ENCODE data around the gene SLC25A26.
A peak's percentile ranks its signal among the peaks of the same experiment; 100 is the strongest.

The SLC25A26 gene

DNA sequence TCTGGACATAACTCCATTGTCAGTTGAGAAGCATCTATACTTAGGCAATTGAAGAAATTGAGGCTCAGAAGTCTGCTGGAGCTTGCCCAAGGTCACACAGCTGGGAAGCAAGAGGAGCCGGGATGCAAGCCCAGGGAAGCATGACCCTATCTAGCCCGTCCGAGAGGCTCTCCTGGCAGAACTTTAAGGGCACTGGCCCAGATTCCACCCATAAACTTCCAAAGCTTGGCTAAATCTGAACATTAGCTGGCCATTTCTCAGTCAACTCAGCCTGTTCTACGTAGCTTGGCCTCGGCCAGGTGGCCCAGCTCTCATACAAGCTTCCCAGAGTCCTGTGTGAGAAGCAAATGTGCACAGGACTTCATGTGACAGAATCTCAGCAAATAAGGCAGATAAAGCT lies 204.2 kb downstream of the SLC25A26 start:
- TF ChIP-seq ZFX (IDR thresholded peaks at IDR 0.05): no peak
- TF ChIP-seq, protein P1, sequence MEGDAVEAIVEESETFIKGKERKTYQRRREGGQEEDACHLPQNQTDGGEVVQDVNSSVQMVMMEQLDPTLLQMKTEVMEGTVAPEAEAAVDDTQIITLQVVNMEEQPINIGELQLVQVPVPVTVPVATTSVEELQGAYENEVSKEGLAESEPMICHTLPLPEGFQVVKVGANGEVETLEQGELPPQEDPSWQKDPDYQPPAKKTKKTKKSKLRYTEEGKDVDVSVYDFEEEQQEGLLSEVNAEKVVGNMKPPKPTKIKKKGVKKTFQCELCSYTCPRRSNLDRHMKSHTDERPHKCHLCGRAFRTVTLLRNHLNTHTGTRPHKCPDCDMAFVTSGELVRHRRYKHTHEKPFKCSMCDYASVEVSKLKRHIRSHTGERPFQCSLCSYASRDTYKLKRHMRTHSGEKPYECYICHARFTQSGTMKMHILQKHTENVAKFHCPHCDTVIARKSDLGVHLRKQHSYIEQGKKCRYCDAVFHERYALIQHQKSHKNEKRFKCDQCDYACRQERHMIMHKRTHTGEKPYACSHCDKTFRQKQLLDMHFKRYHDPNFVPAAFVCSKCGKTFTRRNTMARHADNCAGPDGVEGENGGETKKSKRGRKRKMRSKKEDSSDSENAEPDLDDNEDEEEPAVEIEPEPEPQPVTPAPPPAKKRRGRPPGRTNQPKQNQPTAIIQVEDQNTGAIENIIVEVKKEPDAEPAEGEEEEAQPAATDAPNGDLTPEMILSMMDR (conservative IDR thresholded peaks at IDR 0.05): no peak
- peak overlapping the region; percentile 86 for H3K27ac ChIP-seq

DNA sequence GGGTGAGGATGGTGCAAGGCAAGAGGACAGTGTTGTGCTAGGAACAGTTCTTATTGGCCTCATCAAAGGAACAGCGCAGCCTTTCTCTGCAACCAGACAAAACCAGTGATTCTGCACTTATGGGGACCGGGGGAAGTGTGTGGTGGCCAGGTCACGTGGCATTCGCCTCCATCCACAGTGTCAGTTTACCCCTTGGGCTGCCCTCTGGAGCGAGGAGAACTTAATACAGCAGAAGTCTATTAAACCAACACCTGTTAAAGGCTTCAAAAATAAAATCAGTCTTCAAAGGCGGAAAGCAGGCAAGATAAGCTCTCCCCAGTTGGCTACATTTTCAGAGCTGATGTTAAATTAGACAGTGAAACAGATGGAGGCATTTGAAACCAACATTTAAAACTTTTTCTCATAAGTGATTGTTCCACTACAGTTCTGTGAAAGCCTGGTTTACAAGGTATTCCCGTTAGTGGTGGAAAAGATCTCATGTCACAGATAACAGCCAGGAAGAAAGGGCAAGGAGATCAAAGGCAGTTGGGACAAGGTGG lies 204.8 kb downstream of the SLC25A26 start:
- no peak for TF ChIP-seq ZFX (IDR thresholded peaks at IDR 0.05)
- TF ChIP-seq, protein P1 (conservative IDR thresholded peaks at IDR 0.05): no peak

DNA sequence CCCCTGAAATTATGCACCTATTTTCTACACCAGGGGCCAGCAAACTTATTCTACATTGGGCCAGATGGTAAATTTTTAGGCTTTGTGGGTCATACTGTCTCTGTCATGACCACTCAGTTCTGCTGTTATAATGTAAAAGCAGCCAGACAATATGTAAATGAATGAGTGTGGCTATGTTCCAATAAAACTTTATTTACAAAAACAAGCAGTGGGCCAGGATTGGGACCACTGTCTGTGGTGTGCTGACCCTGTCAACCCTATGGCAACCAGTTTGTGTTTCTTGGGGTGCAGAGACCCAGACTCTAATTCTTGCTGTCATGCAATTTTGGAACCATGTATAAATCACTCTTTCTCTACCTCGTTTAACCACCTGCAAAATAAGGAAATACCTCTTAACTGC lies 205.3 kb downstream of the SLC25A26 start:
- peak overlapping the region; percentile 86 for H3K27ac ChIP-seq
- TF ChIP-seq, protein P1 (conservative IDR thresholded peaks at IDR 0.05): no peak
- TF ChIP-seq ZFX (IDR thresholded peaks at IDR 0.05): no peak

More for the DNA sequence above, 204.8 kb downstream of the SLC25A26 start:
- H3K27ac ChIP-seq: peak overlapping the region; percentile 86

DNA sequence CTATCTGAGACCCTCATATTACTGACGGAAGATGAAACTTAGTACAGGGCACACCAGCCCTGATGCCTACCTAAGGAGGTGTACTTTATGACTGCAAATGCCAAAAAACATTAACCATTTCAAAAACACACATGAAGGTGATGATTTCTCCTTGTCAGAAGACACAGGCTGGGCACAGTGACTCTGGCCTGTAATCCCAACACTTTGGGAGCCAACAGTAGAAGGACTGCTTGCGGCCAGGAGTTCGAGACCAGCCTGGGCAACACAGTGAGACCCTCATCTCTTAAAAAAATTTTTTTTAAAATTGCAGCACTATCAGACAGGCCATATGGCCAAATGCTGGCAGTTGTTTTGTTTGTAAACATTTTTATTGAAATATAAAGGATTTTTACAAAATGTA lies 206.6 kb downstream of the SLC25A26 start:
- H3K27ac ChIP-seq: peak overlapping the region; percentile 86
- TF ChIP-seq ZFX (IDR thresholded peaks at IDR 0.05): no peak
- TF ChIP-seq, protein P1 (conservative IDR thresholded peaks at IDR 0.05): no peak

DNA sequence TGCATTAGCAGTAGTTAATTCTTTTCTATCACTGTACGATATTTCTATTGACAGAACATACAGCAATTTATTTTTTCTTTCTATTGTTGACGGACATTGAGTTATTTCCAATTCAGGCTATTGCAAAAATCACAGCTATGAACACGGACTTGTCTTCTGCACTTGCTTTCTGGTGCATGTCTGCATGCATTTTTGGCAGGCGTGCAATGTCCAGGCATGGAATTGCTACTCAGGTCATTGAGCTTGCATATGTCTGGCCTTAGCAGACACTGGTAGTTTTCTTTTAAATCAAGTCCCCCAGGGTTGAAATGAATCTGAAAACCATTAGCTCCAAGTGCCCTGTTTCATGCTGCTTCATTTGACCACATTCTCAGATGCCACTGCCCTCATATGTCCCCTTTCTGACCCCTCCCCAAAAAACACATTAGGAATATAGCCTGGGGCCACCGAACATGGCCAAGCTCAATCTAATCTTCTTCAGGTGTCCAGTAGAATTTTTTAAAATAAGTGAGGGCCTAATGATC lies 207.2 kb downstream of the SLC25A26 start:
- TF ChIP-seq ZFX (IDR thresholded peaks at IDR 0.05): no peak
- TF ChIP-seq, protein P1 (conservative IDR thresholded peaks at IDR 0.05): no peak
- H3K27ac ChIP-seq: peak overlapping the region; percentile 77; the same call in 1 of the 2 replicates

Measured in C4-2B (cell line).